Measurements from ENCODE around the gene COL20A1. TPM values are rescaled to one million over a fixed set of nuclear protein-coding genes. Genes with fewer than 3 reads are reported as not detected.

Gene COL20A1
- total and polyA plus RNA-seq, 2 of the 13 experiments (the other 11 are each of a cell fraction or from before 2014, with no cell fraction given), result not detected

- TF ChIP-seq REST (IDR thresholded peaks at IDR 0.05; ENCODE audit: borderline replicate concordance in 1 of 2, low read depth in 1 of 2, low read length in 2 of 2), result no peak
- TF ChIP-seq ZFAT (CRISPR knock-in tag; conservative IDR thresholded peaks at IDR 0.05), result no peak
- no peak for TF ChIP-seq HDAC2 (CRISPR knock-in tag; IDR thresholded peaks at IDR 0.05)
- no peak for TF ChIP-seq ZBED4 (CRISPR knock-in tag; IDR thresholded peaks at IDR 0.05; ENCODE audit: borderline replicate concordance)
- no peak for TF ChIP-seq AGO2 (optimal IDR thresholded peaks at IDR 0.05; ENCODE audit: low read depth, low read length)
These were observed 34.3 kb downstream of the COL20A1 start (continued) for GRCh38 chr20:63327231-63327745.
